HG03175 (cell line): Measurements from ENCODE around the gene OOSP3.

Source experiments
- ATAC-seq: cut with Tn5 transposase; IDR thresholded peaks from one replicate; pipeline ENCODE4 v1.9.1; 2021; ENCODE audit warnings: mild to moderate bottlenecking, moderate library complexity; ENCODE audit not compliant: unreplicated experiment

The OOSP3 gene

GRCh38 chr11:59943997-59944714, 65.6 kb downstream of the OOSP3 start:
- no peak for ATAC-seq

GRCh38 chr11:59944720-59945119, 66.1 kb downstream of the OOSP3 start:
- no peak for ATAC-seq
